Brain microvascular endothelial cell (primary cell): ENCODE data around the gene FAP.

Source experiments
- DNase-seq: peaks from one replicate; pipeline ENCODE4 v3.0.0-alpha.2; 2020
- H3K27ac ChIP-seq: fragments of 250-450 bp; sonication (Bioruptor Pico); 2 replicates; pipeline ENCODE4 v1.5.1; 2020; ENCODE audit warnings: mild to moderate bottlenecking, moderate library complexity
- H3K27me3 ChIP-seq: fragments of 250-450 bp; sonication (Bioruptor Pico); replicated peaks from 2 replicates; pipeline ENCODE4 v1.5.1; 2020; ENCODE audit warnings: mild to moderate bottlenecking
- H3K36me3 ChIP-seq: fragments of 250-450 bp; sonication (Bioruptor Pico); replicated peaks from 2 replicates; pipeline ENCODE4 v1.5.1; 2020; ENCODE audit warnings: mild to moderate bottlenecking
- H3K4me3 ChIP-seq: 2 replicates; pipeline ENCODE4 v1.5.1; 2011; ENCODE audit warnings: low read depth, mild to moderate bottlenecking, control low read depth, low read length, moderate library complexity
- CTCF ChIP-seq: IDR thresholded peaks from 2 replicates; pipeline ENCODE4 v1.5.1; 2011; ENCODE audit warnings: low read depth, mild to moderate bottlenecking, moderate library complexity, low read length, control low read depth, inconsistent platforms; ENCODE audit errors: missing control alignments
- in situ Hi-C: cut with HindIII; loops from 2 replicates; pipeline ENCODE4 v1.10.0; 2017; ENCODE audit warnings: low sequenced_read_pairs, low pct_ligation_motif_present

Gene FAP

GRCh38 chr2:162243294-162243693 lies at the start of gene FAP:
TSS of gene FAP (minus strand) at chr2:162243445. CDS start at chr2:162243327, 118 bp downstream.
- peak; percentile 90 for DNase-seq
- TF ChIP-seq CTCF, result no peak
- Histone ChIP-seq H3K36me3 (peaks cover 32% of the 10 kb centered on the region), H3K27me3 (no peaks in the 10 kb centered on the region), H3K27ac (peak within 1 kb of the TSS; percentile 96), H3K4me3 (peak within 1 kb of the TSS; percentile 60)
- in situ Hi-C loops, result no loop called here

GRCh38 chr2:162291748-162292147 lies 48.5 kb upstream of the FAP start:
- H3K36me3 ChIP-seq, result no peaks in the 10 kb centered on the region
- TF ChIP-seq CTCF, result no peak
- H3K27ac ChIP-seq, result no peak overlapping the region
- no peak for DNase-seq
- H3K27me3 ChIP-seq, result no peaks in the 10 kb centered on the region
- H3K4me3 ChIP-seq, result no peak overlapping the region
- in situ Hi-C loops, result no loop called here

- in situ Hi-C loops, result no loop called here
- H3K36me3 ChIP-seq, result no peaks in the 10 kb centered on the region
- H3K27ac ChIP-seq, result no peak overlapping the region
- H3K27me3 ChIP-seq, result no peaks in the 10 kb centered on the region
- H3K4me3 ChIP-seq, result no peak overlapping the region
- no peak for TF ChIP-seq CTCF
- DNase-seq, result no peak
These were observed 39.6 kb upstream of the FAP start for GRCh38 chr2:162282765-162283425.

- Histone ChIP-seq H3K4me3 (no peak overlapping the region), H3K27ac (no peak overlapping the region), H3K27me3 (no peaks in the 10 kb centered on the region), H3K36me3 (no peaks in the 10 kb centered on the region)
- TF ChIP-seq CTCF, result no peak
- in situ Hi-C loops, result no loop called here
- DNase-seq, result no peak
These were observed 37.4 kb upstream of the FAP start for GRCh38 chr2:162280654-162281053.

GRCh38 chr2:162277381-162277780 lies 34.1 kb upstream of the FAP start:
- DNase-seq, result no peak
- H3K27me3 ChIP-seq, result no peaks in the 10 kb centered on the region
- H3K36me3 ChIP-seq, result no peaks in the 10 kb centered on the region
- no peak overlapping the region for H3K4me3 ChIP-seq
- in situ Hi-C loops, result no loop called here
- TF ChIP-seq CTCF, result no peak
- no peak overlapping the region for H3K27ac ChIP-seq

- H3K27ac ChIP-seq, result no peak overlapping the region
- no peak for DNase-seq
- TF ChIP-seq CTCF, result no peak
- H3K36me3 ChIP-seq, result no peaks in the 10 kb centered on the region
- in situ Hi-C loops, result no loop called here
- H3K27me3 ChIP-seq, result no peaks in the 10 kb centered on the region
- H3K4me3 ChIP-seq, result no peak overlapping the region
These were observed 24.8 kb upstream of the FAP start for GRCh38 chr2:162267996-162268395.
